ENCODE data around the gene ASCL5.

The ASCL5 gene

DNA sequence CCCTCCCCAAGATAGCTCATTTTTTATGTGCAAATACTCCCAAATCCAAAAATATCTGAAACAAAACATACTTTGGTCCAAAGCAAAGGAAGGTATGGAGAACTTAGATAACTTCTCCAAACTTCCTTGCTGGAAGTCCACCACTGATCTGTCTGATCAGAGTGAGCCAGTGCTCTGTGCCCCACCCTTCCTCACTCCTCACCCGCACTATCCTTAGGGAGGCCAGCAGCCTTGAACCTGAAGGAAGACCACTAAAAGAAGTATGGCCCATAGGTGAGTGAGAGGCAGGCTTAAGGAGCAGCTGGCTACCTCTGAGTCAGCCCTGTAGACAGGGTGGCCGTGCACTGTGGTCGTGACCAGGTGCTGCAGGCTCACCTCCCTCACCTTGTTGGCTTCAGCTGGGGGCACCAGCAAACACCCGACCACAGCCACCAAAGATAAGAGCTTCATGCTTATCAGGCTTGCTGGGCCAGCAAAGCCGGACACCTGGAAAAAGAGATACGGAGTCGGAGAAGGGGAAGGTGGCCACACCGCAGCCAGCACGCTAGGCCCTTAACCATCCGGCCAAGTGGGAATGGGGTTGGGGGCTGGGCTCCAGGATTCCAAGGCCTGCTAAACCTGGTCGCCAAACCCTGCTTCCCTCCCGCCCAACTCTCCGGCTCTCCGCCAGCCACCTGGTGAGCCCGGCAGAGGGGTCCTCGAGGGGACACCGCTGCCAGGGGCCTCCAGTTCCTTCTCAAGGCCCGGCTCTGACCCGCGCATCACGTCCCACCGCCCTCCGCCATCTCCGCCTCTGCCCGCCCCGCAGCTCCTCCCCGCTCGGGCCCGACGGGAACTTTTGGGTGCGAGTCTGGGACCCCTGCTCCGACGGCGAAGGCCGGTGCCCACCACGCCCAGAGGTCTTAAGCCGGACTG lies 26.7 kb upstream of the ASCL5 start:
- DNase-seq: peak; percentile 66

DNA sequence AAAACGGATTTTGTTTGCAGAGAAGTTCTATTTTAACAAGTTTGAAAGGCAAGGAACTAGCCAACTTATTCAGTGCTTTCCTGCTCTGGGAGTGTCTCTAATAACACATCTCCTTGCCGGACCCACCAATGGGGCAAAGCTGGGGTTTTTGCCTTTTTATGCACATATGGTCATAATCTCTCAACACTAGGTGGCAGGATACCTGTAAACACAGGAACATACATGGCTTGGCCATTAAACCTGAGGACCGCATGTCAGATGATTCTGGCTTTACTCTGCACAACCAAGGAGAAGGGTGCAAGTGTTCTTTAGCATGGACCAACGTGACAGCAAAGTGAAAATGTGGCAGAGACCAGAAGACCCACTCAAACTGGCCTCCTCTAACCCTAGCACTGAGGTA lies 22.4 kb upstream of the ASCL5 start:
- no peak for DNase-seq

DNA sequence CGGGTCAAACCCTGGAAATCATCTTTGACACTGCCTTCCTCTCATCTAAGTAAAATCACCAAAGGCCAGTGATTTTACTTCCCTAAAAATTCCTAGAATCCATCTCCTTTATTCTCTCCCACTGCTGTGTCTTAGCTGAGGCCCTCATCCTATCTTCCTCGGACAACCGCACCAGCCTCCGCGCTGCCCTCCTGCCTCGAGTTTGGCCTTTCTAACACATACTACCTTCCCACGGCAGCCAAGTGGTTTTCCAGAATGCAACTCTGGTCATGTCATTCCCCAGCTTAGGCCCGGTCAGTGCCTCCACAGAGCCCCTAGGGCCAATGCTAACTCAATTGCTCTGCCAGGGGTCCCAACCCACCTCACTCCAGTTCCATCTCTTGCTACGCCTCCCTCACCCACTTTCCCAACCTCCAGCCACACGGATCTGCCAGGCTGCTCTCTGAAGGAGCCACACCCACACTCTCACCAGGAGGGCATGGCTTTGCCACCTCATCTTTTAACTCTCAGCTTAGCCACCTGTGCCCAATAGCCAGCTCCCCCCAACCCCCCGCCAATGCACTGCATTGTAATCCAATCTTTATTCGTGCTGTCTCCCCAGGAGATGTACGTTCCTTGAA lies 20.5 kb upstream of the ASCL5 start:
- DNase-seq: no peak

DNA sequence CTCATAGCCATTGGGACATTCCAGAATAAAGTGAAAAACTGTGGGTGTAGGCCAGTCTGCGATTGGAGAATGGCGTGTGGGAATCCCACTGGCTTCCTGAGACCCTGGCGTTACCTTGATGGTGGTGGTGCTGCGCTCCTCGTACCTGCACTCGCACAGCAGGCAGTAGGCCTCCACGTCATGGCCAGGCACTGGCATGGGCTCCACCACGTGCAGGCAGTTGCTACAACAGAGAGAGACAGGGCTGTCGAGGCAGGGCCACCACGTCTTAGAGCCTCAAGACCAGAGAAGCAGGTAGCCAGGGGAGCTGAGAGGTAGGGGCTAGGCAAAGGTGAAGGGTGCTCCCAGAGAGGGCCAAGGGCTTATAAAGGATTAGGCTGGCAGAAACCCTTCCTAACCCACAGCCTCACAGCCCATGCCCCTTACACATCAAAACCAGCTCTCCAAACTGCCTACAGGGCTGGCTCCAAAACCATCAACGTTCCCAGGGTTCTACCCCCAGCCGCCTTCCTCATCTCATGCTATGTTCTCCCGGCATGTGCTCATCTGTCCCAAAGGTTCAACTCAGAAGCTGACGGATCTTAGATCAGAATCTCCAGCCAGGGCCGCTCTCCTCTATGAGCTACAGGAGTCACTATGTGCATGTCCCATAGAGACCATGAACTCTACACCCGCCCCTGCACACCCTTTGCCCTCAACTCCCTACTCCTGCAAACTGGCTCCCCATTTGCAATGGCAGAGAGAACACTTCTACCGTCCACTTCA lies 19.8 kb upstream of the ASCL5 start:
- DNase-seq: no peak

DNA sequence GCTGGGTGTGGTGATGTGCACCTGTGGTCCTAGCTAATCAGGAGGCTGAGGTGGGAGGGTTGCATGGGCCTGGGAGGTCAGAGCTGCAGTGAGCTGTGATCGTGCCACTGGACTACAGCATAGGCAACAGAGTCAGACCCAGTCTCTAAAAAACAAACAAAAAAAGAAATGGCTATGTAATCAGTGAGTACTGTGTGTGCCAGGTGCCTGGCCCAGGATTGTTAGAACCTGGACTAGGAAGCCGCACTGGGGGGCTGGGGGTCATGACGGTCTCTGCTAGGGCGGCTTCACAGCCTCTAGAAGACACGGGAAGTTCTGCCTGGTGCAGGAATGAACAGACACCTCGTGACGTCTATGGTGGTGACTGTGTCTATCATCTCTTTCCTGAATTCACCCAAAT lies 18.8 kb upstream of the ASCL5 start:
- no peak for DNase-seq

DNA sequence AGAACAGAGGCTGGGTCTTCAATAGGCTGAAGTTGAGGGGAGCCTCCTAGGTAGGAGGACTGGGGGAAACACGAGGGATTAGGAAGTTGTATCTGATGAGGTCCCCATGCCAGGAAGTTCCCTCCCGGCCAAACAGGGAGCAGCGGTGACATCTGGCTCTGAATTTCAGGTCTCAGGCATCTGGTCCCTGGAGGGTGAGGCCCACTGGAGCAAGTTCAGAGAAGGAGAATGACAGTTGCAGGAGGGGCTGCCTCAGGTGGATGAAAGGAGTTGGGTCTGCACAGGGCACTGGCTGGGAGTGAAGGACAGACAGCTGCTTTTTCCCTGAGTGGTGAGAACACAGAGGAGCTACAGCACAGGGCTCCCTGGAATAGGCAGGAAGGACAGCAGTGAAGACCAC lies 18.1 kb upstream of the ASCL5 start:
- DNase-seq: no peak

DNA sequence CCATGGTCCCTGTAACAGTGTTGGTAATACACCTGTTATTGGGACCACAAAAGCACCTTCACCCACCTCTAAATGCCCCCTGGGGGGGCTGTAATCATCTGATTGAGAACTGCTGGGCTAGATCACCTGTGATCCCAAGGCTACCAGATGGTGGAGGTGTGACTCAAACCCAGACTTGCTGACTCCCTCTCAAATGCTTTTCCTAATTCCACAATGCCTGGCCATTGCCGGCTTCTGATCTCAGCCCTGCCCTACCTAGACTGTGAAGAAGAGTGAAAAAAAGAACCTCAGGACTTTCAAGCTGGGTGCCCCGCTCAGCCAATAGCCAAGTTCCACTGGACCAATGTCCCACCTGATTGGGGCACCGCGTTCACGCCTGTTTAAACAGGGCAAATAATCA lies 17.7 kb upstream of the ASCL5 start:
- no peak for DNase-seq

DNA sequence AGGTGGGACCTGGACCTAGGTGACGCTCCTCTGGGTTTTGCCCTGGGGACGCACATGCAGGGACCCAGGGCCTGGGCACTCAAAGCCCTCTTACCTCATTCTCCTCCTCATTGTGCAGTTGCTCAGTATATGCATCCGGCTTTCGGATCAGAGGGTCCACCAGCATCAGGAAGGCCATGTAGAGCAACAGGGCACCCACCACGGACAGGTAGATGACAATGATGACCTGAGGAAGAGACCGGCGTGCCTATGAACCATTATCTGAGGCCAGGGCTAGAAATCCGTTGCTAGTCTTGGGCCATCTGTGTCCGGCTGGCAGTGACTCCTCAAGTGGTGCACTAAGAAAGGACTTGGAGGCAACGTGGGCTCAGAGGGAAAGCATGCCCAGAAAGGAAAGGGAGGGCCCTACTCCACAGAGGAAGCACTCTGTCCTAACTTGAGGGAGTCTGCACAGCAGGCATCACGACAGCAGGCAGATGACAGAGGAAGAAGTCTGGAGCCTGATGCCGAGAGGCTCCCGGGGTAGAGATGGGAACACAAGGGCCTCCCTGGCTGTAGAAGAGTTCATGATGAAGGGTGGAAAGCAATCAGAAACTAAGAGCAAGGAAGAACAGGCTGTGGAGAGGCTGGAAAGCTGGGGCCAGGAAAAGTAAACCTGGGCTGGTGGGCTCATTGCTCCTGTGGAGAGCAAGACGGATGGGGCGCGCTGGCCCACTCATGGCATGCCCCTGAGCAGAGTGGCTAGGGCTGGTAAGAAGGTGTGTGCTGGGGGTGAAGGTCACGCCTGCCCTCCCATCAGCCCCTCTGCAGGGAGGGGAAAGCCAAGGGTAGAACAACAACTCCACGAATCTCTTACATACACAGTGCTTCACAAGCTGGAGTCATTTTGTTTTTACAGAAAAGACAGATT lies 17.0 kb upstream of the ASCL5 start:
- no peak for DNase-seq

DNA sequence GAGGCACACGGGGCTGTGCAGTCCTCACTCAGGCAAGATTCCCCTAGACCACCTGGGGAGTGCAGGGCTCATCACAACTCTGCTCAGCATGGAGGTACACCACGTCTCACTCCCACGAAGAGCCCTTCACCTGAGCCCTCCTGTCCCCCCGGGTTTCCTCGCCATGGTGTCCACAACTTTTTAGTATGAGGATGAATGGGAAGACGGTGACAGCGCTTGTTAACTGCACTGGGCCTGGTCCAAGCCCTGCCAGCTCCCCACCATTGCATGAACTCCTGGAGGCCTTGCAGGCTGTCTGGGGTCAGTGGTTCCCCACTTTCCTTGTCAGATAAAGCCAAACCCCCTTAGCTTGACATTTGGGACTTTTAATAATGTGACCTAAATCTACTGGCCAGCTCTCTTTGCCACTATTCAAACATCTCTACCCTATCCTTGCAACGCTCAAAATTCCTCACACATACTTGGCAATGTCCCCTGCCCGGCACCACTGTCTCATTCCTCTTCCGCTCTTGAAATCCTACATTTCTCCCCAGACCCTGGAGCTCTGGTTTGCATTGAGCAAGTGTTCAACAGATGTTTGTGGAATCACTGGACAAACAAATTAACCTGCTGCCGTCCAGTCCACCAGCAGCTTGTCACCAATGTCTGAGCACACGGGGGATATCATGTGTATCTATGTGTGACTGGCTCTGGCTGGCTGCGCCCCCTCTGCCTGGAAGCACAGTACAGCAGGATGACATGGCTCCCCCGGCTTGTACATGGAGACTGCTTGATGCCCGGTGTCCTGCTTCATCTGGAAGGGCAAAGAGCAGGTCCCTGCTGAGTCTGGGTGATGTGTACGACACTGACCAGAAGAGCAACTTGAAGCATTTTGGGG lies 16.1 kb upstream of the ASCL5 start:
- no peak for DNase-seq

DNA sequence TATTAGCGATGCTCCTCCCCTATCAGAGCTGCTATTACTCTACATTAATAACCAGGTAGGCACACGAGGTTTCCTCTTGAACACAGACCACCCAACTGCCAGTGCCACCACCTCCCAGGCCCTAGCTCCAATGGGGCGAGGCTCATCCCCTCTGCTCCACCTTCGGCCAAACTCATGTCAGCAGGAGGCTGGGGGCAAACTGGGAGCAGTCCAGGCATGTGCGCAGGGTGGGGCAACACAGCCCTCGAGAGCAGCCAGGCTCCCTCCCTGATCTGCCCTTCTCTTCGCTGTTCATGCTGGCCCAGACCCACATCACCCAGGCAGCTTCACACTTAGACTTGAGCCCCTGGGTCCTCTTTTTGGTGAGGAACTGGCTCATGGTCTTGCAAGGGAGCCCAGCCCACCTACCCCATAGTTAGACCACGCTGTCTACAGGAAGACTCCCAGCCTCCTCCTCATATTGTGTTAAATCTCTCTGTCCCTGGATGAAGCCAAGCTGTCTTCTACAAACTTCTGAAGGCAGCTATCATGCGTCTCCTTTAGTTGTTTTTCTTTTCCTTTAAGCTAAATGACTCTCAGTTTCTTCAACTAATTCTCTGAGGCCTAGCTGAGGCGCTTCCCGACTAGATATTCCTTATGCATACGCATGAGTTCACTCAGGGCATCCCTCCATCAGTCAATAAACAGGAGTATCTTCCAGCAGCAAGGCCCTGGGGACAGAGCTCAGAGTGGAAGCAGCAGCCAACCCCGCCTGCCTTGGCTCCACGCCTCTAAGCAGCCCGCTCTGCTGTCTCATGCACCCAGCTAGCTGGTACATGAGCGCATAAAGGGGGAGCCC lies 15.2 kb upstream of the ASCL5 start:
- DNase-seq: no peak

DNA sequence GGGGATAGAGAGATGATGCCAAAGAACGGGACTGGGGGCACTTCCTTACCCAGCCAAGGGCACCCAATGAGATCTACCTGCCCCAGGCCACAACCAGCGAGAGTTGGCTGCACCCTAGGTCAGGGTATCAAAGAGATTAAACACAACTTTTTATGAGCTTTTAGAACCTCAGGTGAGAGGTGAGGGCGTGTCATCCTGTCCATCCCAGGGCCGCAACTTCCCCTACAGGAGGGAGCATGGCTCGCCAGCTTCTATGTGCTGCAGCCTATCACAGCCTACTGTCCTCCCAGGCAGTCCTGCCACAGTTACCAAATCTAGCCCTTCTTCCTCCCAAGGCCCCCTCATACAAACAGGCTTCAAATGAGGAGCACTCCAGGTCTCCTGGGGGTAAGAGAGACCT lies 14.4 kb upstream of the ASCL5 start:
- DNase-seq: no peak

DNA sequence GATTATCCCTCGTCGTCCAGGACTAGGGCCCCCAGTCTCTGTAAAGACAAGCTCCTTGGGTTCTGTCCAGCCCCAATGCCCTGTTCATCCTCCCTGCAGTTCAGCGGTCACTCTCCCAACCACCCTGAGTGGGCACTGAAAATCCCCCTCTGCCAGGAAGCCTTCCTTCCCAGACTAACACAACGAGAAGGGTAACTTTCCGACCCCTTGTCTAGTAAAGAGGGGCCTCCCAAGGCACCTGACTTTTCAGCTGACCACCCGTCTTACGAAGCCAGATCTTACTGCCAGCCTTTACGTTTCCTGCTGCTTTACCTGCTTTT lies 13.9 kb upstream of the ASCL5 start:
- DNase-seq: no peak

DNA sequence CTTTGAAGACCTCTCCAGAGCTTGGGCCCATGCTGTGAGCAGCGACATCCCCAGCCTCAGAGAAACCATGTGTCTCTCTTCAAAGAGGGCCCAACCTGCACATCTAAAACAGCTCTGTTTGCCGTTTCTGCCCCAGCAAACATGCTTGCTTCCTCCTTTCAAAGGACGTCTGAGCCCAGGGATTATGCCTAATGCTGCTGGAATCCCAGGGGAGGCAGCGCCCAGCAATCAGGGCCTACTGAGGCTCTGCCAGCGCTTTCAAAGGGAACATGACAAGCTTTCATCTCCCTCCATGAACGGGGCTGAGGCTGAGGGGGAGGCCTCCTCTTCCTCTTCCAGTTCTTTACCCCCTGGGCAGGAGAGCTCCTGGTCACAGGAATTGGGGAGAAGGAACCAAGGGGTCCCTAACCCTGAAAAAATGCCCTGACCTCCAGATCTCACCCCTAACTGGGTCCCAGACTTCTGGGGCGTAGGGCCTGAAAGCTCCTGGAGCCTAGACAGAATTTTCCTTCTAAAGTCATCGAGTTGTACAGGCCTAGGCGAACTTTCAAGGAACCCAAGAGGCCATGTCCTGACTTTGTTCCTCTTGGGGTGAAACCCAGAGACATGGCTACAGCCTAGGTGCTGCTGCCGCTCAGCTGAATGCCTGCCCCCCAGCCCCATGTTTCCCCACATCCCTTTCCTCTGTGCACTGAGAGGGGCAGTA lies 13.4 kb upstream of the ASCL5 start:
- DNase-seq: peak; percentile 35

DNA sequence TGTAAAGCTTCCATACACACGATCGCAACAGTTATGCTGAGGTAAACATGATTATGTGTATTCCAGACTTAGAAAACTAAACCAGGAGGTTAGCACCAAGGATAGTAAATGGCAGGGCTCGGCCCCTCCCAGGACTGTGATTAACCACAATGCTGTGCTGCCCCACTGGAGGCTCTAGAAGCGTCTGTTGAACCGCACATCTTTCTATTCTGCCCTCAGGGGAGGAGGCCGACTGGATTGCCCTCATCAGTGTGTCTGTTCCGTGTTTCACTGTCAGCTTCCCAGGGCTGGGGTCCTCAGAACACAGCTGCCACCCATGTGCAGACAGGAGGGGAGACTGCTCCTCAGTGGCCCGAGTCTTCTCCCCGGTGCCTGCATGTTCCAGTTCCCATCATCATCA lies 12.8 kb upstream of the ASCL5 start:
- no peak for DNase-seq

DNA sequence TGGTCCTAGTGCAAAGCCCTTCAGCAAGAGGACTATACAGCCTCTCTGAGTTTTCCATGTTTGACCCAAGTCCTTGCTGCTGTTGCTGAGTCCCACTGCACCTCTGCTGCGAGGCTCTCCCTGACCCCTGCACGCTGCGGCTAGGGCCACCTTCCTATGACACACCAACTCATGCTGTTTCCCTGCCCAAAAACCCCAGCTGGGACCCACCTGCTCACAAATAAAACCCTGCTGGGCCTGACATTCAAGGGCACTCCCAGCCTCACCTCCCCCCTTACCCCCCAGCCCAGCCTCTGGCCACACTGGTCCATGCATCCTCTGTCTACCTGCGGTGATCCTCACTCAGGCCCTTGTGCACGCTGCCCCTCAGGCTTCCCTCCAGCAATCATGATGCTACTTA lies 12.3 kb upstream of the ASCL5 start:
- DNase-seq: no peak

DNA sequence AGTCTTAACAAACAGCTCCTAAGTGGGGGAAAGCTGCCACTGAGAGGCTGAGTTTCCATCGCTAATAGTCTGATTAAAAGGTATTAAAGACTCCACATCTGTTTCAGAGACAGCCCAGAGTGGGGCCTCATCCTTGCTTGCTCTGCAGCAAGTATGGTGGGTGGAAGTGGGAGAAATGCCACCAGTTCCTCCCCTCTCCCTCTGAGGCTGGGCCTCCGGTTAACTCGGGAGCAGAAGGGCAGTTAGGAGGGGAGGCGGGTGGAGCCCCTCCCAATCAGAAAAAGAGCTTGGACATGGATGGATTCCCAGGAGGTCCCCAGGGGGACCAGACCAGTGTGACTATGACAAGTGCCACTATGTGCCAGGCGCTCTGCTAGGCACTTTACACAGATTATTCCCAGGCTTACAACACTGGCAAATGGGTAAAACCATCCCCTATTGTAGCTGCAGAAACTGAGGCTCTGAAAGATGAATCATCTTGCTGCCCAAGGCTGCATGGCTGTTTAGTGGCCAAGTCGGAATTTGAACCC lies 11.4 kb upstream of the ASCL5 start:
- no peak for DNase-seq

DNA sequence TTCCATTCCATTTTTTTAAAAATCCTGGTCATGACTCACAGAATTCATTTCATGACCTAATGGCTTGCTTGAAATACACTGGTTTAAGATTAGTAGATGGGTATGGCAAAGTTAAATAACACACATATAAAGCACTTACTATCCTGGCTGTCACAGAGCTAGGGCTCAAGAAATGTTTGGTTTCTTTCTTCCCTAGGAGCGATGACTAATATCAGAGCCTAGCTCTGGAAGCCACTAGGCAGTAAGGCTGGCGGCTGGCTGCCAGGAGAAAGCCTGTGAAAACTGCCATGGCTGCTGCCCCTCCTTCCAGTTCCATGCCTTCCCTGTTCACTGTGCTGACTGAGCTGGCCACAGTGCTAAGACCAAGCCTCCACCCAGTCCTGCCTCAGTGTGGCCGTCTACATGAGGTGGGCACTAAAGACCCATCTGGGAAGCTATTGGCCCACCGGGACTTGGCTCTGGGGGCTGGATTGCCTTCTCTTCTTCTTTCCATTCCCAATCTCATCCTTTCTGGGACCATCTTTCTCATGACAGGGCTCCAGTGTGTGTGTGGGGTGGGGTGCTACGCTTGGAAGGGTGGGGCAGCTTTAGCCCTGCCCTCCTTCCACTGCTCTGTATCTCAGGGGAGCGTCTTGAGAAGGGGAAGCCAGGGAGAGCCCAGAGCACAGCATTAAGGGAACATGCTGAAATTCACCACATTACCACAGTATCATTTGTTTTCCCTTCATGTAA lies 10.8 kb upstream of the ASCL5 start:
- no peak for DNase-seq

DNA sequence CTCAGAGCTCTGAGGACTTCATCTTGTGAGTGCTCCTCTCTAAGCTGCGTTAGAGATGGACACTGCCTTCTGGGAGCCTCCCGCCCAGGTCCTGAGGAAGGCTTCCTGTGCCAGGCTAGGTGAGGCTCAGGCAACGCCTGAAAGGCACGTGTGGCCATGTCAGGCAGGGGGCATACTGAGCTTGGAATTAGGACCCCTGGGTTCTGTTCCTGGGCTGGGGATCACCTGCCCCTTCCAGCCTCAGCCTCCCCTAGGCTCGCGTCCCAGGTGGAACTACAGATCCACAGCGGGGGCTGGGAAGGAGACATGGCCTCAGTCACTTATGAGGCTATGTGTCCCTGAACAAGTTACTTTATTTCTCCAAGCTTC lies 10.0 kb upstream of the ASCL5 start:
- DNase-seq: no peak

DNA sequence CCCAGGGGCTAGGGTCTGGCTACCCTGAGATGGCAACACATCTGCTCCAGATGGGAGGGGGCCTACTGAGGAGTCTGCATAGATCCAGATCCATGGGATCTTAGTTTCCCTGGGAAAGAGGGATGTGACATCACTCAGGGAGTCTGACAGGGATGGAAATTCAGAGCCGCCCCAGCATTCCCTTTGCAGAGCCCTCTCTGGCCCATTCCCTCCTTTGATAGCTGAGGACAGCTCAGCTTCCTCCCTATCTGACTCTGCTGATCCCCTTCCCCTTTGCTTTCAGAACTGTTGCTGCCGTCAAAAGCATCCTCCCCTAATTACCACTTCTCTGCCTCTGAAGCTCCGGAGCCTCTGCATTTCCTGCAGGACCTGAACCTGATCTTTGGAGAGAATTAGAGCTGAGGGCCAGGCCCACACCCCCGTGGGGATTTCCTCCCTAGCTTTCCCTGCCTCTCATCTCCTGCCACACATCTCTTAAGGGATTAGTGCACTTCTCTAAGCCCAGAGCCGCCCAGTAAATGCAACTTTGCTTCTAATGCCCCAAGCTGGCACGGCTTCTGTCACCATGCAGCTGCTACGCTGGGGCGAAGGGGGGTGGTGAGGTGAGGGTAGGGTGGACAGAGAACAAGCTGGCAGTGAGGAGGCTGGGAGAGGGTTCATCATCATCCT lies 9.5 kb upstream of the ASCL5 start:
- no peak for DNase-seq

Measured in NCI-H1092 (cell line).